ENCODE measurements around the gene BRIP1.
"Not testable (repeated sequence)": the region's sequence is repeated elsewhere in the genome, so short reads cannot be mapped to it uniquely, and the experiment has no call there.

The BRIP1 gene

GRCh38 chr17:61862105-61862574 lies 1.2 kb downstream of the BRIP1 start:
- ATAC-seq = peak; percentile 25; the same call in 2 of the 3 replicates
- TF ChIP-seq CSDC2 (CRISPR knock-in tag; IDR thresholded peaks at IDR 0.05) (no peak), ESRRG (CRISPR knock-in tag; IDR thresholded peaks at IDR 0.05) (no peak), CSRNP3 (CRISPR knock-in tag; IDR thresholded peaks at IDR 0.05) (no peak), OSR1 (CRISPR knock-in tag; IDR thresholded peaks at IDR 0.05) (no peak), SNAI2 (CRISPR knock-in tag; IDR thresholded peaks at IDR 0.05) (no peak), ZFP30 (CRISPR knock-in tag; IDR thresholded peaks at IDR 0.05) (no peak)

- not testable (repeated sequence) for ATAC-seq
These were observed 2.9 kb downstream of the BRIP1 start for GRCh38 chr17:61860397-61860796.

GRCh38 chr17:61856035-61856434 lies 7.3 kb downstream of the BRIP1 start:
- ATAC-seq = no peak

More at GRCh38 chr17:61856035-61856434, 7.3 kb downstream of the BRIP1 start:
- no peak for TF ChIP-seq PPARA (CRISPR knock-in tag; IDR thresholded peaks at IDR 0.05; ENCODE audit: borderline replicate concordance)
- no peak for TF ChIP-seq ESRRG (CRISPR knock-in tag; IDR thresholded peaks at IDR 0.05)
- no peak for TF ChIP-seq ZC3H10 (CRISPR knock-in tag; IDR thresholded peaks at IDR 0.05)
- no peak for TF ChIP-seq ZFP3 (CRISPR knock-in tag; IDR thresholded peaks at IDR 0.05)
- TF ChIP-seq OSR1 (CRISPR knock-in tag; IDR thresholded peaks at IDR 0.05) = no peak
- TF ChIP-seq ISL1 (CRISPR knock-in tag; IDR thresholded peaks at IDR 0.05) = no peak
- TF ChIP-seq POU6F1 (CRISPR knock-in tag; IDR thresholded peaks at IDR 0.05; ENCODE audit: borderline replicate concordance, low read depth) = no peak
- no peak for TF ChIP-seq RARB (CRISPR knock-in tag; IDR thresholded peaks at IDR 0.05)
- TF ChIP-seq CREB5 (CRISPR knock-in tag; IDR thresholded peaks at IDR 0.05; ENCODE audit: low read depth) = no peak
- TF ChIP-seq SNAI2 (CRISPR knock-in tag; IDR thresholded peaks at IDR 0.05) = no peak
- TF ChIP-seq GLIS3 (CRISPR knock-in tag; IDR thresholded peaks at IDR 0.05) = no peak
- no peak for TF ChIP-seq PATZ1 (CRISPR knock-in tag; IDR thresholded peaks at IDR 0.05; ENCODE audit: borderline replicate concordance)
- TF ChIP-seq ZNF8 (CRISPR knock-in tag; IDR thresholded peaks at IDR 0.05) = no peak
- TF ChIP-seq TCF4 (CRISPR knock-in tag; IDR thresholded peaks at IDR 0.05; ENCODE audit: borderline replicate concordance) = no peak
- no peak for TF ChIP-seq ARNTL (CRISPR knock-in tag; IDR thresholded peaks at IDR 0.05; ENCODE audit: borderline replicate concordance, low read depth)
- no peak for TF ChIP-seq ZNF565 (CRISPR knock-in tag; conservative IDR thresholded peaks at IDR 0.05; ENCODE audit: low read depth)
- TF ChIP-seq CSRNP3 (CRISPR knock-in tag; IDR thresholded peaks at IDR 0.05) = no peak
- TF ChIP-seq ZFP30 (CRISPR knock-in tag; IDR thresholded peaks at IDR 0.05) = no peak

Measured in SK-N-SH treated with all-trans-retinoic acid at 6 μM for 48 hours (cell line).